Right renal cortex interstitium (tissue), 3 donors: Measurements from ENCODE around the gene ZXDB. TPM values are rescaled to one million over a fixed set of nuclear protein-coding genes. Genes with fewer than 3 reads are reported as not detected.
"Not testable (repeated sequence)": the region's sequence is repeated elsewhere in the genome, so short reads cannot be mapped to it uniquely, and the experiment has no call there.

Source experiments
- DNase-seq, 3 donors: peaks; one replicate each; pipeline ENCODE4 v3.0.0-alpha.2; 2013; ENCODE audit warnings: low read depth in 3 of 3, low spot score in 2 of 3
- polyA plus RNA-seq, 3 donors: library from polyadenylated mRNA; unstranded; fragments of 120-200 nt; gene quantifications; one replicate each; pipeline ENCODE4 v1.2.1, GENCODE V29; 2013; ENCODE audit not compliant: insufficient read length in 3 of 3

The ZXDB gene
- 10 to 100 TPM; 11.0 to 11.3 (median 11.2) TPM for polyA plus RNA-seq

- peak in 2 of 3 donors; percentile 10 to 15 for DNase-seq
Measured at GRCh38 chrX:57591284-57592159, at the start of gene ZXDB. TSS of gene ZXDB (plus strand) at chrX:57592011. CDS start at chrX:57592049, 38 bp downstream.

- no peak for DNase-seq
Measured at GRCh38 chrX:57565198-57565597, 26.6 kb upstream of the ZXDB start.

- no peak for DNase-seq
Measured at GRCh38 chrX:57573754-57574153, 18.1 kb upstream of the ZXDB start.

GRCh38 chrX:57582948-57583347, 8.9 kb upstream of the ZXDB start:
- DNase-seq: not testable (repeated sequence)

- DNase-seq: no peak
Measured at GRCh38 chrX:57583477-57583876, 8.3 kb upstream of the ZXDB start.

- no peak for DNase-seq
Measured at GRCh38 chrX:57586360-57586759, 5.5 kb upstream of the ZXDB start.

- DNase-seq: no peak
Measured at GRCh38 chrX:57587062-57587461, 4.7 kb upstream of the ZXDB start.

GRCh38 chrX:57587607-57588006, 4.2 kb upstream of the ZXDB start:
- no peak for DNase-seq

- DNase-seq: peak in 1 of 3 donors; percentile 4
Measured at GRCh38 chrX:57592160-57592893, 516 bp downstream of the ZXDB start.

- DNase-seq: peak in 1 of 3 donors; percentile 2
Measured at GRCh38 chrX:57592894-57593215, 1.0 kb downstream of the ZXDB start.

GRCh38 chrX:57595381-57595811, 3.6 kb downstream of the ZXDB start:
- DNase-seq: no peak

- no peak for DNase-seq
Measured at GRCh38 chrX:57596109-57596508, 4.3 kb downstream of the ZXDB start.

- no peak for DNase-seq
Measured at GRCh38 chrX:57596516-57596915, 4.7 kb downstream of the ZXDB start.

- no peak for DNase-seq
Measured at GRCh38 chrX:57607295-57608187, 15.7 kb downstream of the ZXDB start.

GRCh38 chrX:57613351-57613750, 21.5 kb downstream of the ZXDB start:
- DNase-seq: not testable (repeated sequence)

- DNase-seq: not testable (repeated sequence)
Measured at GRCh38 chrX:57629438-57629837, 37.6 kb downstream of the ZXDB start.

- no peak for DNase-seq
Measured at GRCh38 chrX:57640674-57641016, 48.8 kb downstream of the ZXDB start.

- no peak for DNase-seq
Measured at GRCh38 chrX:57641338-57641737, 49.5 kb downstream of the ZXDB start.

GRCh38 chrX:57643698-57644097, 51.9 kb downstream of the ZXDB start:
- no peak for DNase-seq

GRCh38 chrX:57647020-57647419, 55.2 kb downstream of the ZXDB start:
- DNase-seq: no peak
